ENCODE data around the gene UTS2B.

Gene UTS2B, protein sequence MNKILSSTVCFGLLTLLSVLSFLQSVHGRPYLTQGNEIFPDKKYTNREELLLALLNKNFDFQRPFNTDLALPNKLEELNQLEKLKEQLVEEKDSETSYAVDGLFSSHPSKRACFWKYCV

DNA sequence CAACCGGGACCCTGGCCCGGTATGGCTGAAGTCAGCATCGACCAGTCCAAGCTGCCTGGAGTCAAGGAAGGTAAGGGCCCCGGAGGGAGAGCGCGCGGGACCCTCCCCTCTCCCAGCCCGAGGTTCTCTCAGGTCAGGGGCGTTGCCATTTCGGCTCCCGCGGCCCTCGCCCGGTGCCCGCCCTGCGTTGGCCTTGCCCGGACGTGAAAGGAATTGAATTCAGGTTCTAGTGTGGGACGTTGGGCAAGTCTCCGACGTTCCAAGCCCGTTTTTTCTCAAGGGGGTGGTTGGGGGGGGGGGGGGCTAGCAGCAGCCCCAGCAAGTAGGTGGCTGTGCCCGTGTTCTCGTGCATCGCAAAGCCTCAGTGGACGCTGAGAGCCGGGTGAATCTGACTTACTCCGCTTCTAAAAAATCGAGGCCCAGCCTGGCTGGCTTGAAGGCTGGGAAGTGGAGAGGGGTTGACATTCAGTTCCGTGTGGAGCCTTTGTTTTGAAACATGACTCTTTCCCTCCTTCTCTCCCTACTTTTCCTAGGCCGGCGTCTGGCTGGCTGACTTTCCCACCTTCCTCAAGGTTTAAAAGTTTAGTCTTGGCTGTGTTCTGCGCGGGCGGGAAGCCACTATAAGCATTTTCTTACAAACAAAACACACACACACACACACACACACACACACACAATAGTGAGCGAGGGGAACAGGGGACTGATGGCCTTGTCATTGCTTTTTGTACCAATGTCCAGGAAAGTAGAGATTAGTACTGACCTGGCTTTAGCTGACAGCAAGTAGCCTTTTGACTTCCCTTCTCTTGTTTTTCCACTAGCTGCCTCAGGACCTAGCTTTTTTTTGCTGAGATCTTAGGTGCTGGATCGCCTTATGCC lies at the start of gene UTS2B:
Gene UTS2B, minus strand, starts transcription at position 873 of the 876 bp plus-strand sequence. CDS start 48,337 bp downstream, outside the sequence.
- H4K20me1 ChIP-seq (ENCODE audit: insufficient read depth, low read length): peaks cover 39% of the 10 kb centered on the region
- H3K27ac ChIP-seq (ENCODE audit: low read length): peak within 1 kb of the TSS; percentile 59
- H3K27me3 ChIP-seq (ENCODE audit: low read depth, low read length): no peaks in the 10 kb centered on the region
- H3K79me2 ChIP-seq (ENCODE audit: low read length): peaks cover 56% of the 10 kb centered on the region
- H2AFZ ChIP-seq (ENCODE audit: low read depth, low read length): peak within 1 kb of the TSS; percentile 92; the same call in 1 of the 2 replicates
- H3K9me3 ChIP-seq (ENCODE audit: insufficient read depth, low read length): no peaks in the 10 kb centered on the region
- H3K4me1 ChIP-seq (ENCODE audit: low read length): peaks cover 43% of the 10 kb centered on the region
- no peaks in the 10 kb centered on the region for H3K36me3 ChIP-seq (replicated peaks; ENCODE audit: low read depth, low read length)
- H3K4me3 ChIP-seq (ENCODE audit: low read length): peak within 1 kb of the TSS; percentile 89
- H3K4me2 ChIP-seq (ENCODE audit: low read length): peak within 1 kb of the TSS; percentile 98
- H3K9ac ChIP-seq (ENCODE audit: low read length): peak within 1 kb of the TSS; percentile 87
- TF ChIP-seq, protein P1, sequence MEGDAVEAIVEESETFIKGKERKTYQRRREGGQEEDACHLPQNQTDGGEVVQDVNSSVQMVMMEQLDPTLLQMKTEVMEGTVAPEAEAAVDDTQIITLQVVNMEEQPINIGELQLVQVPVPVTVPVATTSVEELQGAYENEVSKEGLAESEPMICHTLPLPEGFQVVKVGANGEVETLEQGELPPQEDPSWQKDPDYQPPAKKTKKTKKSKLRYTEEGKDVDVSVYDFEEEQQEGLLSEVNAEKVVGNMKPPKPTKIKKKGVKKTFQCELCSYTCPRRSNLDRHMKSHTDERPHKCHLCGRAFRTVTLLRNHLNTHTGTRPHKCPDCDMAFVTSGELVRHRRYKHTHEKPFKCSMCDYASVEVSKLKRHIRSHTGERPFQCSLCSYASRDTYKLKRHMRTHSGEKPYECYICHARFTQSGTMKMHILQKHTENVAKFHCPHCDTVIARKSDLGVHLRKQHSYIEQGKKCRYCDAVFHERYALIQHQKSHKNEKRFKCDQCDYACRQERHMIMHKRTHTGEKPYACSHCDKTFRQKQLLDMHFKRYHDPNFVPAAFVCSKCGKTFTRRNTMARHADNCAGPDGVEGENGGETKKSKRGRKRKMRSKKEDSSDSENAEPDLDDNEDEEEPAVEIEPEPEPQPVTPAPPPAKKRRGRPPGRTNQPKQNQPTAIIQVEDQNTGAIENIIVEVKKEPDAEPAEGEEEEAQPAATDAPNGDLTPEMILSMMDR (IDR thresholded peaks at IDR 0.05; ENCODE audit: low read depth, low read length): no peak
- TF ChIP-seq EZH2phosphoT487 (IDR thresholded peaks at IDR 0.05; ENCODE audit: low read depth): no peak

DNA sequence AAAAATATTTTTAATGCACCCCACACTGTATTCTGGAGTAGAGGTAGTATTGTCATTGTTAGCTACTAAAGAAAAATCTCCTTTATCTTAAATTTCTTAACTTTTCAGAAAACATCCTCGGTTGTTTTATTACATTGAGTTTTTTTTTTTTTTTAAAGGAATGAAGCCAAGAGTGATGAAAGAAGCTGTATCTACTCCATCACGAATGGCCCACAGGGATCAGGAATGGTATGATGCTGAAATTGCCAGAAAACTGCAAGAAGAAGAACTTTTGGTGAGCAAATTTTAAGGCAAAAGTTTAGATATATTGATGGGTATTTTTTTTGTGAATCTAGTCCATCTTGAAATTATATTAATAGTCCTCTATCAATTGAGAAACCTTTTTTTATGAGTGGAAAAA lies 49.7 kb upstream of the UTS2B start:
- H3K79me2 ChIP-seq (ENCODE audit: low read length): no peaks in the 10 kb centered on the region
- H3K4me2 ChIP-seq (ENCODE audit: low read length): no peak overlapping the region
- H3K36me3 ChIP-seq (replicated peaks; ENCODE audit: low read depth, low read length): peaks cover 38% of the 10 kb centered on the region
- H4K20me1 ChIP-seq (ENCODE audit: insufficient read depth, low read length): no peaks in the 10 kb centered on the region
- TF ChIP-seq, protein P1 (IDR thresholded peaks at IDR 0.05; ENCODE audit: low read depth, low read length): no peak
- TF ChIP-seq EZH2phosphoT487 (IDR thresholded peaks at IDR 0.05; ENCODE audit: low read depth): no peak
- H3K27me3 ChIP-seq (ENCODE audit: low read depth, low read length): no peaks in the 10 kb centered on the region
- no peaks in the 10 kb centered on the region for H3K9me3 ChIP-seq (ENCODE audit: insufficient read depth, low read length)
- no peak overlapping the region for H3K27ac ChIP-seq (ENCODE audit: low read length)
- H2AFZ ChIP-seq (ENCODE audit: low read depth, low read length): no peak overlapping the region
- no peak overlapping the region for H3K4me3 ChIP-seq (ENCODE audit: low read length)
- H3K4me1 ChIP-seq (ENCODE audit: low read length): peaks cover 33% of the 10 kb centered on the region
- H3K9ac ChIP-seq (ENCODE audit: low read length): no peak overlapping the region

DNA sequence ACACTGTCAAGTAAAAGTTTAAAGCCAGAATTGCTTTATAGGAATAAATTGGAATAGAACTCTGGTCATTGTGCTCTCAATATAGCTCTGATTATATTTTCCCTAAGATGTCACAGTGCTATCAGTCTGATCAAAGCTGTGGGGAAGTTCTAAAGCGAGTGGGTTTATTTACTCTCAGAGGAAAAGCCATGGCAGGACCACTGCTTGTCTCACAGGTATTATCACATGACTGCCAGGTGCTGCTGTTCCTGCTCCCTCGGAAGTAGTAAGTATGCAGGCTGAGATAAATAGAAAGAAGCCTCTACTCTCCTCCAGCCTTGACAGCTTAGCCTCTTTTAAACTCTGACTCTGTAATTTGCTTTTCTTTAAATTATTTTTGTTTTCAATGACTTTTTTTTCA lies 49.1 kb upstream of the UTS2B start:
- no peak overlapping the region for H3K4me3 ChIP-seq (ENCODE audit: low read length)
- TF ChIP-seq, protein P1 (IDR thresholded peaks at IDR 0.05; ENCODE audit: low read depth, low read length): no peak
- no peak for TF ChIP-seq EZH2phosphoT487 (IDR thresholded peaks at IDR 0.05; ENCODE audit: low read depth)
- H3K9me3 ChIP-seq (ENCODE audit: insufficient read depth, low read length): no peaks in the 10 kb centered on the region
- H4K20me1 ChIP-seq (ENCODE audit: insufficient read depth, low read length): no peaks in the 10 kb centered on the region
- no peak overlapping the region for H3K4me2 ChIP-seq (ENCODE audit: low read length)
- peaks cover 43% of the 10 kb centered on the region for H3K36me3 ChIP-seq (replicated peaks; ENCODE audit: low read depth, low read length)
- no peaks in the 10 kb centered on the region for H3K27me3 ChIP-seq (ENCODE audit: low read depth, low read length)
- no peak overlapping the region for H3K9ac ChIP-seq (ENCODE audit: low read length)
- no peak overlapping the region for H2AFZ ChIP-seq (ENCODE audit: low read depth, low read length)
- H3K27ac ChIP-seq (ENCODE audit: low read length): no peak overlapping the region
- no peaks in the 10 kb centered on the region for H3K79me2 ChIP-seq (ENCODE audit: low read length)
- peaks cover 33% of the 10 kb centered on the region for H3K4me1 ChIP-seq (ENCODE audit: low read length)

DNA sequence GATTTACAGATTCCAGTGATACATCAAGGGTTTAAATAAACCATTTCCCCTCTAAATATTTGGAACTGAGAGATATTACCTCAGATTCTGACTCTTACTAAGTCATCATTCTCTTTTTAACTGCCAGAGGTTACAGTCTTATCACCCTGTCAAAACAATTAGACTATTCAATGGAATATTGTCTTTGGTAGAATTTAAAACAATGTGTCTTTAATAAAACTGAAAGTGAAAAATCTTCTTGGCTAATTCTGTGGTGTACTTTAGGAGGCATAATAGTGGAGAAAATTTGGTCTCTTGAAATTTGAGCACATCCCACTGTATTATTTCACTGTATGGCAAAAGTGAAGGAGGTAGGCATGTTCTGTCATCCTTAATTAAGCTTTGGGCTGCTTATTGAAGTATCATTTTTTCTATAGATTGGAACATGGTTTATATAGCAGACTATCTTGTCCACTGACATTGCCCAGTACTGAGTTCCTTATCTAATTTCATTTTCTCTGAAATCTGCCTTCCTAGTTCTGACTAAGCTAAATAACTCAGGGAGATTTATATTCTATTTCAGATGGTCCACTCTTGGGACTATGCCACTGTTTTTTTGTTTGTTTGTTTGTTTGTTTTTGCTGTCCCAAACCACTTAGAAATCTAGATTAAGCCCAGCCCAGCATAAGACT lies 48.0 kb upstream of the UTS2B start:
- no peak overlapping the region for H2AFZ ChIP-seq (ENCODE audit: low read depth, low read length)
- H3K36me3 ChIP-seq (replicated peaks; ENCODE audit: low read depth, low read length): peaks cover 36% of the 10 kb centered on the region
- H3K4me3 ChIP-seq (ENCODE audit: low read length): no peak overlapping the region
- no peak overlapping the region for H3K27ac ChIP-seq (ENCODE audit: low read length)
- H3K27me3 ChIP-seq (ENCODE audit: low read depth, low read length): no peaks in the 10 kb centered on the region
- no peaks in the 10 kb centered on the region for H4K20me1 ChIP-seq (ENCODE audit: insufficient read depth, low read length)
- H3K4me1 ChIP-seq (ENCODE audit: low read length): peaks cover 27% of the 10 kb centered on the region
- no peaks in the 10 kb centered on the region for H3K79me2 ChIP-seq (ENCODE audit: low read length)
- TF ChIP-seq, protein P1 (IDR thresholded peaks at IDR 0.05; ENCODE audit: low read depth, low read length): no peak
- no peak for TF ChIP-seq EZH2phosphoT487 (IDR thresholded peaks at IDR 0.05; ENCODE audit: low read depth)
- no peak overlapping the region for H3K4me2 ChIP-seq (ENCODE audit: low read length)
- H3K9me3 ChIP-seq (ENCODE audit: insufficient read depth, low read length): no peaks in the 10 kb centered on the region
- no peak overlapping the region for H3K9ac ChIP-seq (ENCODE audit: low read length)
